Activated CD4-positive, CD25-positive, alpha-beta regulatory T cell treated with anti-CD3 and anti-CD28 coated beads, Interleukin-2, amount 50 U/mL, for 72 hours (primary cell): ENCODE results near the gene GPC6.

Experiments
- DNase-seq: peaks from one replicate; pipeline ENCODE4 v3.0.0; 2021

Gene GPC6

GRCh38 chr13:94344126-94344818, 1117.7 kb downstream of the GPC6 start:
- DNase-seq = no peak

GRCh38 chr13:94345374-94346195, 1119.0 kb downstream of the GPC6 start:
- no peak for DNase-seq

GRCh38 chr13:94346261-94347019, 1119.8 kb downstream of the GPC6 start:
- DNase-seq = no peak

- DNase-seq = no peak
Measured at GRCh38 chr13:94351292-94351990, 1124.8 kb downstream of the GPC6 start.

GRCh38 chr13:94352057-94352456, 1125.5 kb downstream of the GPC6 start:
- DNase-seq = no peak

- DNase-seq = no peak
Measured at GRCh38 chr13:94353167-94353710, 1126.6 kb downstream of the GPC6 start.

- DNase-seq = no peak
Measured at GRCh38 chr13:94359875-94360274, 1133.3 kb downstream of the GPC6 start.

- peak; percentile 45 for DNase-seq
Measured at GRCh38 chr13:94362411-94362909, 1135.9 kb downstream of the GPC6 start.

GRCh38 chr13:94366677-94367076, 1140.1 kb downstream of the GPC6 start:
- no peak for DNase-seq

- no peak for DNase-seq
Measured at GRCh38 chr13:94369972-94370436, 1143.4 kb downstream of the GPC6 start.

- no peak for DNase-seq
Measured at GRCh38 chr13:94371855-94372254, 1145.2 kb downstream of the GPC6 start.

- DNase-seq = no peak
Measured at GRCh38 chr13:94382517-94382916, 1155.9 kb downstream of the GPC6 start.

- no peak for DNase-seq
Measured at GRCh38 chr13:94382960-94383359, 1156.4 kb downstream of the GPC6 start.

- no peak for DNase-seq
Measured at GRCh38 chr13:94384231-94384905, 1157.8 kb downstream of the GPC6 start.

GRCh38 chr13:94387047-94387446, 1160.4 kb downstream of the GPC6 start:
- DNase-seq = no peak

GRCh38 chr13:94389604-94390351, 1163.2 kb downstream of the GPC6 start:
- no peak for DNase-seq

- no peak for DNase-seq
Measured at GRCh38 chr13:94390881-94391280, 1164.3 kb downstream of the GPC6 start.

- no peak for DNase-seq
Measured at GRCh38 chr13:94394723-94395122, 1168.1 kb downstream of the GPC6 start.

GRCh38 chr13:94395860-94396259, 1169.3 kb downstream of the GPC6 start:
- DNase-seq = no peak

GRCh38 chr13:94399812-94400211, 1173.2 kb downstream of the GPC6 start:
- no peak for DNase-seq

GRCh38 chr13:94400874-94401273, 1174.3 kb downstream of the GPC6 start:
- no peak for DNase-seq
